ENCODE data around the gene TRIM46. TPM values are rescaled to one million over a fixed set of nuclear protein-coding genes. Genes with fewer than 3 reads are reported as not detected.

Gene TRIM46
- total RNA-seq (2021; ENCODE audit: unreplicated experiment) (3.8 TPM), Bru-seq, nascent RNA (percentile 38 among the genes with signal in this experiment), BruChase-seq, experiment 1, labeled RNA remaining after a 2-hour chase (percentile 43 among the genes with signal in this experiment), BruChase-seq, experiment 2, labeled RNA remaining after a 6-hour chase (percentile 42 among the genes with signal in this experiment)
- polyA plus RNA-seq (2012; ENCODE audit: insufficient read length): 8.0 TPM
- long read RNA-seq, partial matches to known transcripts: 1 of 1 reads
- long read RNA-seq, other reads (novel, unspliced or antisense): 0 of 1 reads

GRCh38 chr1:155173478-155174323, at the start of gene TRIM46:
TRIM46 (plus strand) TSS chr1:155173849; CDS start chr1:155173967, 118 bp downstream.
- in situ Hi-C loops (cut with HindIII; ENCODE audit: low pct_unique_long_range_greater_than_20kb, low sequenced_read_pairs): no loop called here
- POLR2A ChIA-PET: interaction anchor here (2.5 kb wide), 1 partner anchor 20 kb away, joined by 18 read pairs; no protein-coding TSS in a partner anchor

GRCh38 chr1:155124503-155125463, 48.9 kb upstream of the TRIM46 start:
- CTCF ChIA-PET: interaction anchor here (0.7 to 1.7 kb wide), 3 partner anchors 9 to 33 kb away, joined by 5 to 7 read pairs (median 5); no protein-coding TSS in a partner anchor

More at GRCh38 chr1:155173478-155174323, at the start of gene TRIM46:
- peak within 1 kb of the TSS; percentile 88 to 89 for H3K4me3 ChIP-seq (ENCODE audit: low read depth in 2 of 2, low read length in 2 of 2)
- intact Hi-C loops (cut with micrococcal nuclease; ENCODE audit: unreplicated experiment): no loop called here
- ATAC-seq: peak; percentile 58
- H3K27me3 ChIP-seq (ENCODE audit: control insufficient read depth, insufficient read depth, low read length): no peaks in the 10 kb centered on the region
- H3K27ac ChIP-seq (ENCODE audit: low read length): peak within 1 kb of the TSS; percentile 92
- BruUV-seq (replicated peaks): no TSS peak
- H3K36me3 ChIP-seq (ENCODE audit: control insufficient read depth, insufficient read depth, low read length): no peaks in the 10 kb centered on the region; the same call in 1 of the 2 replicates
- CTCF ChIA-PET: interaction anchor here (0.7 to 1.9 kb wide), 6 partner anchors 21 to 89 kb away, joined by 3 to 15 read pairs (median 4); no protein-coding TSS in a partner anchor
- DNase-seq (ENCODE audit: low read depth, low spot score): no peak
- peaks cover 23% of the 10 kb centered on the region for H3K4me1 ChIP-seq (ENCODE audit: control insufficient read depth, insufficient read depth, low read length)
- TF ChIP-seq SIN3A (IDR thresholded peaks at IDR 0.05; ENCODE audit: borderline replicate concordance, insufficient read depth, low read depth, low read length) (no peak), TCF7L2 (IDR thresholded peaks at IDR 0.05; ENCODE audit: low read depth, low read length) (0 out of 2 replicates have a peak, but pooled peaks have one; percentile 5), CTCF (IDR thresholded peaks at IDR 0.05) (peak; percentile 2)
- no peaks in the 10 kb centered on the region for H3K9me3 ChIP-seq (ENCODE audit: control insufficient read depth, insufficient read depth, low read depth, low read length)

More at GRCh38 chr1:155124503-155125463, 48.9 kb upstream of the TRIM46 start:
- no peaks in the 10 kb centered on the region for H3K27me3 ChIP-seq (ENCODE audit: control insufficient read depth, insufficient read depth, low read length)
- DNase-seq (ENCODE audit: low read depth, low spot score) (no peak), ATAC-seq (no peak)
- H3K4me3 ChIP-seq (ENCODE audit: low read depth in 2 of 2, low read length in 2 of 2): peak overlapping the region in 1 of 2 experiments; percentile 18; a peak in 1 of 4 replicates
- no TSS peak for BruUV-seq (replicated peaks)
- peaks cover 47% of the 10 kb centered on the region for H3K4me1 ChIP-seq (ENCODE audit: control insufficient read depth, insufficient read depth, low read length)
- intact Hi-C loops (cut with micrococcal nuclease; ENCODE audit: unreplicated experiment) (loop anchor here (5.0 kb wide), 1 partner anchor 32 kb away; no protein-coding TSS in a partner anchor), in situ Hi-C loops (cut with HindIII; ENCODE audit: low pct_unique_long_range_greater_than_20kb, low sequenced_read_pairs) (no loop called here)
- TF ChIP-seq REST (IDR thresholded peaks at IDR 0.05; ENCODE audit: insufficient read depth in 1 of 2, low read depth in 2 of 2, low read length in 1 of 2) (no peak), SIN3A (IDR thresholded peaks at IDR 0.05; ENCODE audit: borderline replicate concordance, insufficient read depth, low read depth, low read length) (no peak), CTCF (IDR thresholded peaks at IDR 0.05) (no peak), TCF7L2 (IDR thresholded peaks at IDR 0.05; ENCODE audit: low read depth, low read length) (no peak), POLR2AphosphoS5 (IDR thresholded peaks at IDR 0.05; ENCODE audit: low read depth, low read length) (no peak)
- peak overlapping the region; percentile 65 for H3K27ac ChIP-seq (ENCODE audit: low read length)
- peaks cover 3% of the 10 kb centered on the region; the same call in 1 of the 2 replicates for H3K36me3 ChIP-seq (ENCODE audit: control insufficient read depth, insufficient read depth, low read length)
- POLR2A ChIA-PET: interaction anchor here (0.6 kb wide), 1 partner anchor 10 kb away, joined by 3 read pairs; no protein-coding TSS in a partner anchor
- no peaks in the 10 kb centered on the region for H3K9me3 ChIP-seq (ENCODE audit: control insufficient read depth, insufficient read depth, low read depth, low read length)

Measured in Panc1 (cell line).